A673 (cell line): ENCODE results near the gene ANXA10.

Experiments used
- CTCF ChIP-seq: fragments of 300-800, 200-600 bp; sonication (generic); conservative IDR thresholded peaks from 2 replicates; pipeline ENCODE4 v1.5.1; 2017; ENCODE audit warnings: low read depth, mild to moderate bottlenecking, antibody characterized with exemption, low read length, moderate library complexity, mixed read lengths
- EZH2 ChIP-seq: fragments of 200-600 bp; sonication (generic); IDR thresholded peaks from 2 replicates; pipeline ENCODE4 v1.6.1; 2017; ENCODE audit warnings: borderline replicate concordance, low read depth, mild to moderate bottlenecking, mixed read lengths, antibody characterized with exemption, low read length; ENCODE audit not compliant: poor library complexity, severe bottlenecking

- TF ChIP-seq CTCF (peak; percentile 93), EZH2 (no peak)
These were observed 15.2 kb upstream of the ANXA10 start for GRCh38 chr4:168076989-168077725.
